Measurements from ENCODE around the gene TENM3.

TENM3 gene

DNA sequence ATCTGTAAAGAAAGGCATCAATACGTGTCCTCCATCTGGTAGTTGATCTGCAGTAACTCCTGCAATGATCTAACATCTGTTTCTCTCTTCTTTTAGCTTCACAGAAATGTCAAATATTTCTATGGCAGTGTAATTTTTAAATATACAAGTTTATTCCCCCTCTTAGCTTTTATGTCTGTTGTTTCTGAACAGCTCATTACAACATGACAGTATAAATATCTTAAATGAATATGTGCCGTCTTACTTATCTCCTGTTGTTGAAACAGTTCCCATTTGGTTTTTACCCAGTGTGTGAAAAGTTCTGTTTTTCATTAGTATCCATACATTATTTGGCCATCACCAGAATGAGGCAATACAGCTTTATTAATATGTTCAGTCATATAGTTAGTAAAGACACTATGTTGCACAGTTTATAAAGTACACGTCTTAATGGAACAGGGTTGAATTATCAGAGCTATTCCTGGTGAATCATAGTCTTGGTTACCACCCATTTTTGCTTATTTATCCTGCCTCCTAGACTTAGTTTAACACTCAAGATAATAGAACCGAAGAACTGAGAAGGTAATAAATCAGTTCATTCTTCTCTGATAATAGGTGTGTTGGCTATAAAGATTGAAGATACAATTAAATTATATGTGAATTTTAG, 321.6 kb downstream of the TENM3 start:
- no peak for DNase-seq (ENCODE audit: low read depth)

DNA sequence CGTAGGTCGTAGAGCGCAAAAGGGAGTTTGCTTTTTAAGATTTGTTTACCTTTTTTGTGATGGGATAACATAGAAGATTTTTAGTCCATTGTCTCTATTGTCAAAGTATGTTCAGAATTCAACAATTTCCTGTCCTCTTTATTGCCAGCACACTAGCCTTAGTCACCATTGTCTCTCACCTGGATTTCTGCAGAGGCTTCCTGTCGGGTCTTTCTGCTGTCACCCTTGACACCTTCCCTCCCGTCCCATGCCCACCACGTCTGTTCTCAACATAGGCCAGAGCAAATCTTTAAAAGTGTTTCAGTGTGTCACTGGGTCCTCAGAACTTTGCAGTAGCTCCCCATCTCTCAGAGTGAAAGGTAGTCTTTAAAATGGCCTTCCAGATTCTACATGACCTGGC, 323.9 kb downstream of the TENM3 start:
- DNase-seq (ENCODE audit: low read depth), result no peak

DNA sequence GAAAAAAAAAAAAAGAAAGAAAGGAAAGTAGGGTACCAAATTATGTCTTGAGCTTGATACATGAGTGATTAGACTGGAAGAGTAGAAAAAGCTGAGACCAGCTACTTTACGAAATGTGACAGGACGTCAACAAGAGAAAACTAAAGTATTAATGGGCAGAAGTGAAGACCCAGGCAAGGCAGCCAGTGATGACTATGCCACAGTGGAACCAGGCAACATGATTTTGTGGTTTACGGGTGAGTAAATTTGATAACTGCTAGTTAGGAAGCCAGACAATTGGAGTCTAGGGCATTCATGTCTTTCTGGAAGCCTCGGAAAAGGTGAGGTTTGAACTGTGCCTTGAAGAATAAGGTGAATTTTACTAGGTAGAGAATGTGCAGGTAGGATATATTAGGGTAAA, 326.4 kb downstream of the TENM3 start:
- no peak for DNase-seq (ENCODE audit: low read depth)

GRCh38 chr4:182574706-182575105, 331.5 kb downstream of the TENM3 start:
- DNase-seq (ENCODE audit: low read depth), result no peak

DNA sequence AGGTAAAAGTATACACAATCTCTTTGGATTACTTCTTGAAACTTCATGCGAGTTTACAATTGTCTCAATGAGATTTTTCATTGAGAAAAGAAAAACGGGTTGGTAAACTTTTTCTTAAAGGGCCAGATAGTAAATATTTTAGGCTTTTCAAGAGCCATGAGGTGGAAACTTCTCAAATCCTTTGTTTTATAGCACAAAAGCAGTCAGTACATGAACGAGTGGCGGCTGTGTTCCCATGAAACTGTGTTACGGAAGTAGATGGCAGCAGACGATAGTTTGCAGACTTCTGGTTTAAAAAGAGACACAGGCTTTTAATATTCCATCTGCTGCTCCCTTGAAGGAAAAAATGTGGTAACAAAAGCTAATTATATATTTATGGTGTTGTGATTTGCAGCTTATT, 332.0 kb downstream of the TENM3 start:
- DNase-seq (ENCODE audit: low read depth), result no peak

DNA sequence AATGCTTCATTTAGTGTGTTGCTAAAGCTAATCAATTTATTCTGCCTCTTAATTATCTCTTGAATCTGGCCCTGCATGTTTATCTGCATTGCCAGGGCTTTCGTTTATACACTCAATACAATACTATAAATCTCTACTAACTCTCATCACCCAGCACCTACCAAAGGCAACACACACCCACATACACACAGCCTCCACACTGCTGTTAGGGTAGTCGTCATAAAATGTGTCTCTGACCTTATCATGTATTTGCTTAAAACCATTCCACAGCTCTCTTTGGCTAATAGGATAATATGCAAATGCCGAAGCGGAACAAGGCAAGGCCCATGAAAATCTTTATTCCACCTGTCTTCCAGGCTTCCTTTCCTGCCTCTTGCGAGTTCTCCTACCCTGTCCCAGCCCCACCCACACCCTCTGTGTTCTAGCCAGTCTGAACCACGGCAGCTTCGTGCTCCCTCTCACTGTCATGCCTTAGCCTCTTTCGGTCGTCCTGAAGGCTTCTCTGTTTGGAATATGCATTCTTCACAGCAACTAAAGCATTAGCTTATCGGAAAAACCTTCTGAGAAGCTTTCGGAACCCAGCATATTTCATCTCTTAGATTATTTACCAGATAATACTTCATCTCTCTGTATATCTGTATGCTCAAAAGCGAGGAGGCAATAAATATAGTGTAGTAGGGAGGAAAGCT, 333.5 kb downstream of the TENM3 start:
- DNase-seq (ENCODE audit: low read depth), result no peak

- DNase-seq (ENCODE audit: low read depth), result no peak
Observed at GRCh38 chr4:182577411-182577810, 334.2 kb downstream of the TENM3 start.

DNA sequence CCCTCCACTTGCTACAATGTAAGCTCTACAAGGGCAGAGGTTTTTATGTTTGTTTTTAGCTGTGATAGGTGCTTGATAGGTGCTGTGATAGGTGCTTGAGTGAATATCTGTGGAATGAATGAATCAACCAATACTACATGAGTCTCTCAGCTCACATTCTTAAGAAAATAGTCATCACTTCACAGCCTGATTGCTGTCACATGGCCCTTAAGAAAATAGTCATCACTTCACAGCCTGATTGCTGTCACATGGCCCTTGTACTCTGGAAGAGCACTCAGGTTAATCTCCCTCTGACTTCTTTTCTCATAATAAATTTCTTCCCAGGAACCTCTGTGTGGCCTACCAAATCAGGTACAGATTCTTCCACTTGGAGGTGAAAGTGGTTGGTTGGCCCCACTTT, 335.2 kb downstream of the TENM3 start:
- no peak for DNase-seq (ENCODE audit: low read depth)

DNA sequence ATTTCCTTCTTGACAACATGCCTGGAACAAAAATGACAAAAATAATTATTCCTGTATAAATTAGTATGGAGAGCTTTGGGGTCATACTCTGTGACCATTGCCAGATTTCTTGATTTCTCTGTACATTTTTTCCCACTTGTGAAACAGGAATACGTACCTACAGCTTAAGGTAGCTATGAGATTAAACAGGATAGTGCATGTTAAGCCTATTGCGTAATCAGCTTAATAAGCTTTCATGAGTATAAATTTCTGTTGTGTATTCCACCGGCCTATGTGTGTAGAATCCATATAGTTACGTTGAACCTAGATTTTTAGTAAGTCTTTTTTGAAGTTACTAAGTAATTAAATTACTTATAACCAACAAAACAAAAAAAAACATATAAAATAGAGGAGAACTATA, 339.0 kb downstream of the TENM3 start:
- DNase-seq (ENCODE audit: low read depth), result no peak

DNA sequence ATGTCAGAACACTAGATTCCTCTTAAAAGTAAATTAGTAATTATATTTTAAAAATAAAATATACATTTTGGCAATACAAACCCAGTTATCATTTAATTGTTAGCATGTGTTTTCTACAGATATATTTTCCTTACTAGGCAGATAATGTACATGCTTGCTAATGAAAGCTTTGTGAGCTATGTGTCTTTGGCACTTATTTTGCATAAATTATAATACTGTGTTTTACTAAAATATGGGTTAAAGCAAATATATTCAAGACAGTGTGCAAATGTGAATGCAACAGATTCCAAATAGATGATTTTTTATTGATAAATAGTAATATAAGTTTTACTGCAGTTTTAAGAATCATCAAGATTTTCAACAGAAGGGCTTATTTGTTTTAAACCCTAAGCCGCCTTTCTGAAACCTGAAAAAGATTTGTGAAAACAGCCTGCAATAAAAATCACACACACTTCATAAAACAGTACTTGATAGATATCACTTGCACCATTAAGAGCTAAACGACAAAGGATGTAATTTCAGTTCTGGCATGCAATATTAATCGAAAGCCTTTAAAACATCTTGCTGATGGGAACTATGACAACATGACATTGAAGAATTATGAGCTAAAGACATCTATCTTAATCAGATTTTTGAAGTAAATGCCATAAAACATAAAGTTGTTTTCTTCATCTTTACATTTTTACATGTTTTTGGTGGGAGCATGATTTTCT, 340.7 kb downstream of the TENM3 start:
- DNase-seq (ENCODE audit: low read depth), result no peak

GRCh38 chr4:182585321-182585720, 342.1 kb downstream of the TENM3 start:
- DNase-seq (ENCODE audit: low read depth), result no peak

DNA sequence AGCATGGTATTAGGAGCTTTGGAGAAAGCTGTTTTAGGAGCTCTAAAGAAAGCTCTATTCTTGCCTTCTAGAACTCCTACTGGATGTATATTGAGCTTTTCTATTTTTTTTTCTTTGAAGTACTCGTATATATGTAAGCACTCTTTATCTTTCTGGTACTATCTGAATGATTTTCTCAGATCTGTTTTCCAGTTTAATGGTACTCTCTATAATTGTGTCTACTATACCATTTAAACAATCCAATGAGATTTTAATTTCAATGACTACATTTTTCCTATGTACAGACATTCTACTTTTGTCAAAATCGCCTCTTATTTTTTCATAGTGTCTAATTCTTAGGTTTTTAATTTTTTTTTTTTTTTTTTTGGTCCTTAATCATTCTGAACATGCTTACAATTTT, 345.9 kb downstream of the TENM3 start:
- DNase-seq (ENCODE audit: low read depth), result no peak

DNA sequence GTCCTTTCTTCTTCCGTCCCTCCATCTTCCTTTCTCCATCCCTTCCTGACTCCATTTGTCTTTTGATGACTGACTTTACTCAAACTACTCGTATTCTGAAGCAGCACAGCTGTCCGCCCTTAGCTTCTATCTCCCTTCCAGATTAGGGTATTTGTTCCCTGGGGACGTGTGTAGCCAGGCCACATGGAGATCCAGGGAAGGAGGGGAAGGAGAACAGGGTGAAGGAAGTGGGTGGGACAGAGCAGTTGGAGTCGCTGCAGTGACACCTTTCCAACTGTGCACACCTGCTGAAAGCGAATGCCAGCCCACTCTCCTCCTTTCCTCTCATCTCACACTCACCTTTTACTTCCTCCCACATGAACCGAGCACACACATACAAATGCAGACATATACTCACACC, 350.2 kb downstream of the TENM3 start:
- no peak for DNase-seq (ENCODE audit: low read depth)

DNA sequence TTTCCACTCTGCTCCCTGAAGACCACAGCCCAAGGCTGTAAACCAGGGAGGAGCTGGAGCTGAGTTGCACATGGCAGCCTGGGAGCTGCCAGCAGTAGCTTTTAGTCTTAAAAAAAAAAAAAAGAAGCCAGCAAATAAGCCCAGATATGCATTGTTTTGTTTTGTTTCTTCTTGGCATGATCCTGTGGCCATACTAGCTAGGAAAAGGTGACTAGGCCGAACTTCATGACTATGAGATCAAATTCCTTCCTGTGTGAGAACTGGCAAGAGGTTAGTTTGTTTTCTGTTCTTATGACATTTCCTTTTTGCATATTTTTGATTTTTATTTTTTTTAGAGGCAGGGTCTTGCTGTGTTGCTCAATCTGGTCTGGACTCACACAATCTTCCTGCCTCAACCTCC, 350.7 kb downstream of the TENM3 start:
- no peak for DNase-seq (ENCODE audit: low read depth)

- DNase-seq (ENCODE audit: low read depth), result no peak
Observed at GRCh38 chr4:182600093-182600492, 356.9 kb downstream of the TENM3 start.

DNA sequence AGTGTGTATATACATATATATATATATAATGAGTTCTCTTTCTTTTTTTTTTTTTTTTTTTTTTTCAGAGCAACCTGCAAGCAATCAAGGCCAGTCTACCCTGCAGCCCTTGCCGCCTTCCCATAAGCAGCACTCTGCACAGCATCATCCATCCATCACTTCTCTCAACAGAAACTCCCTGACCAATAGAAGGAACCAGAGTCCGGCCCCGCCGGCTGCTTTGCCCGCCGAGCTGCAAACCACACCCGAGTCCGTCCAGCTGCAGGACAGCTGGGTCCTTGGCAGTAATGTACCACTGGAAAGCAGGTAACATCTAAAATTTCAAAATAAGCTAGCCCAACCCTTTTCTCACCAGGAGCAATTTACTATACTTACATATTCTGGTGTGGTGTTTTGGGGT, 357.7 kb downstream of the TENM3 start:
- DNase-seq (ENCODE audit: low read depth), result no peak

GRCh38 chr4:182604161-182604622, 361.0 kb downstream of the TENM3 start:
- no peak for DNase-seq (ENCODE audit: low read depth)

- DNase-seq (ENCODE audit: low read depth), result no peak
Observed at GRCh38 chr4:182604953-182605352, 361.8 kb downstream of the TENM3 start.

DNA sequence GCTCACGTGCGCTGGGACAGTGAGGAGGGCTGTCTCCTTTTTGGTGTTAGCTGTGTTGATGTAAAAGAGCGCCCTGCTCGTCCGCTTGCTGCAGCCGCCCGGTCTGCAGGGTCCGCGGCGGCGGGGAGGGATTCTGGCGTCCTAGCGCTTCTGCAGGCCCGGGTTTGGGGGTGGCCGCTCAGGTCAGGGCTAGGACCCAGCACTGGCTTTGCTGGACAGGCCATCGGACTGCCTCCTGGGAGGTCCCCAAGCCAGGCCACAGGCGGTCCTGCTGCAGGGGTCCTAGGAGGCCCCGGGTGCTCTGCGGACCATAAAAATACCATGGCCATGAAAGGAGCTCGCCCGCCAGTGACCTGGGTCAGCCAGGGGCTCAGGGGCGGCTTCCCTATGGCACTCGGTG, 365.3 kb downstream of the TENM3 start:
- no peak for DNase-seq (ENCODE audit: low read depth)

DNA sequence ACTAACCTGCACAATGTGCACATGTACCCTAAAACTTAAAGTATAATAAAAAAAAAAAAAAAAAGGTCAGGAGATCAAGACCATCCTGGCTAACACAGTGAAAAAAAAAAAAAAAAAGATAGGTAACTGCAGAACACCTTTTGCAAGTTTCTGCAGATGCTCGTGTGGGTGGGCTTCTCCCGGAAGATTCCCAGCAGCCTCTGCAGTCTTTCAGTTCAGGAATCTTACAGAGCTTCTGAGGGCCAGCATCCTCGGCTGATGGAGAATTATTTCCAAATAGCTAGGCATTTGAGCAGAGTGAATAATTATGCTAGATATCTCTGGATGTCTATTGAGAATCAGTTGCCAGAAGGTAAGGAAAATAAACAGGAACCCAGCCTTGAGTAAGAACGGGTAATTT, 373.3 kb downstream of the TENM3 start:
- no peak for DNase-seq (ENCODE audit: low read depth)

- DNase-seq (ENCODE audit: low read depth), result no peak
Observed at GRCh38 chr4:182619660-182620059, 376.5 kb downstream of the TENM3 start.

DNA sequence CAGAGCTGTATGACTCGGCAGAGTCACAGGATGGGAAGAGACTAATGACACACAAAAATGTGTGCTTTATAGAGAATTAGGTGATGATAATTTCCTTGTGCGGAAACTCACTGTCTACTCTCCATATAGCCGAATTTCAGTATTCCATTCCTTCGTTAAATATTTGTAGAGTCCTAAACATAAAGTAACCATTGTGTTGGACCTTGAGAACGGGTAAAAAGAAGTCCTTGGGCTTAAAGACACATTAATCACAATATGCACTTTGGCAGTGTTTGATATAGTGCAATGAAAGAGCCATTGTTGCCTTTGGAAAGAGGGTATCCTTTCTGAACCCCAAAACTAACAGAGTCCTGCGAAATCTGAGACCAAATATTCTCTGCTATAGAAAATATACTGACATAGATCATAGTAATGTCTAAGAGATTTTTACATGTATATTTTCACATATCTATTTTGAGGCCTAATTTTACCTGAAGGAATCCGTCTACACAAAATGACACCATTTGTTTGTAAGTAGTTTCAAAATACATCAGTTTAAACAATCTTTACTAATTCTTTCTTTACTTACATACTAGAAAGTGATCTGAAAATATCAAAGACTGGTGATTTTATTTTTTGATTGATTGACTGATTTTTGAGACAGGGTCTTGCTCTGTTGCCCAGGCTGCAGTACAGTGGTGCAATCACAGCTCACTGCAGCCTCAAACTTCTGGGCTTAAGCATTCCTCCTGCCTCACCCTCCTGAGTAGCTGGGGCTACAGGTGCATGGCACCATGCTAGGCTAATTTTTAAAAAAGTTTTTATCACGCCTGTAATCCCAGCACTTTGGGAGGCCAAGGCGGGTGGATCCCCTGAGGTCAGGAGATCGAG, 377.1 kb downstream of the TENM3 start:
- no peak for DNase-seq (ENCODE audit: low read depth)
